LNCaP clone FGC (cell line): ENCODE results near the gene CACNG7.

ENCODE experiments used
- DNase-seq: peaks from one replicate; pipeline ENCODE4 v3.0.0-alpha.2; 2011; ENCODE audit warnings: low read depth
- H3K4me3 ChIP-seq: 2 replicates; pipeline ENCODE4 v1.5.1; 2011; ENCODE audit warnings: mild to moderate bottlenecking, low read depth, low read length, control low read depth
- TF ChIP-seq, protein P1 (sequence below): IDR thresholded peaks from 2 replicates; pipeline ENCODE4 v1.5.1; 2012; ENCODE audit warnings: mild to moderate bottlenecking; ENCODE audit not compliant: control insufficient read depth, insufficient read depth; ENCODE audit errors: extremely low read depth

The CACNG7 gene

DNA sequence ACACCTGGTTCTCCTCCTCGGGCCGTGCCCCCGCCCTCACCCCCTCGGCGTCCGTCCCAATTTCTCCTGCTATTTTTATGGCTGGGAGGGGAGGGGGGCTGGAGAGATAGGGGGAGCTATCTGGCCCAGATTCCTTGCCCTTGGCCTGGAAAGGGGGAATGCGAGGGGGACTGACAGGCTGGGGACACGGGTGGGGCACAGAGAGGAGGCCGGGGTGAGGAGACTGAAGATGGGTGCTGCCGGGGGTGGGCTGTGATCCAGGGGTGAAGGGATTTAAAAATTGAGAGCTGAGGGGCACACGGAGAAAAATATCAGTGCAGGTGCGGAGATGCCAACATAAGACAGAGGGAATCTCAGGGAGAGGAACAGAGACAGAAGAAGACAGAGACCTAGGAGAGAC, 24.8 kb upstream of the CACNG7 start:
- TF ChIP-seq, protein P1, sequence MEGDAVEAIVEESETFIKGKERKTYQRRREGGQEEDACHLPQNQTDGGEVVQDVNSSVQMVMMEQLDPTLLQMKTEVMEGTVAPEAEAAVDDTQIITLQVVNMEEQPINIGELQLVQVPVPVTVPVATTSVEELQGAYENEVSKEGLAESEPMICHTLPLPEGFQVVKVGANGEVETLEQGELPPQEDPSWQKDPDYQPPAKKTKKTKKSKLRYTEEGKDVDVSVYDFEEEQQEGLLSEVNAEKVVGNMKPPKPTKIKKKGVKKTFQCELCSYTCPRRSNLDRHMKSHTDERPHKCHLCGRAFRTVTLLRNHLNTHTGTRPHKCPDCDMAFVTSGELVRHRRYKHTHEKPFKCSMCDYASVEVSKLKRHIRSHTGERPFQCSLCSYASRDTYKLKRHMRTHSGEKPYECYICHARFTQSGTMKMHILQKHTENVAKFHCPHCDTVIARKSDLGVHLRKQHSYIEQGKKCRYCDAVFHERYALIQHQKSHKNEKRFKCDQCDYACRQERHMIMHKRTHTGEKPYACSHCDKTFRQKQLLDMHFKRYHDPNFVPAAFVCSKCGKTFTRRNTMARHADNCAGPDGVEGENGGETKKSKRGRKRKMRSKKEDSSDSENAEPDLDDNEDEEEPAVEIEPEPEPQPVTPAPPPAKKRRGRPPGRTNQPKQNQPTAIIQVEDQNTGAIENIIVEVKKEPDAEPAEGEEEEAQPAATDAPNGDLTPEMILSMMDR = no peak
- H3K4me3 ChIP-seq = no peak overlapping the region
- no peak for DNase-seq

DNA sequence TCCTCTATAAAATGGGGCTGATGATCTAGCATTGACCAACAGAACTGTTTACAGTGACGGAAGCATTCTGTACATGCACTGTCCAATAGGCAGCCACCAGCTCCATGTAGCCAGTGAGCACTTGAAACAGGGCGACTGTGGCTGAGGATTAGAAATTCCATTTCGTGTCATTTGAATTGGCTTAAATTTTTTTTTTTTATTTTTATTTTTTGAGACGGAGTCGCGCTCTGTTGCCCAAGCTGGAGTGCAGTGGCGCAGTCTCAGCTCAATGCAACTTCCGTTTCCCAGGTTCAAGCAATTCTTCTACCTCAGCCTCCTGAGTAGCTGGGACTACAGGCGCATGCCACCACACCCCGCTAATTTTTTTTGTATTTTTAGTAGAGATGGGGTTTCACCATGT, 24.0 kb upstream of the CACNG7 start:
- H3K4me3 ChIP-seq = no peak overlapping the region
- TF ChIP-seq, protein P1 = no peak
- no peak for DNase-seq

DNA sequence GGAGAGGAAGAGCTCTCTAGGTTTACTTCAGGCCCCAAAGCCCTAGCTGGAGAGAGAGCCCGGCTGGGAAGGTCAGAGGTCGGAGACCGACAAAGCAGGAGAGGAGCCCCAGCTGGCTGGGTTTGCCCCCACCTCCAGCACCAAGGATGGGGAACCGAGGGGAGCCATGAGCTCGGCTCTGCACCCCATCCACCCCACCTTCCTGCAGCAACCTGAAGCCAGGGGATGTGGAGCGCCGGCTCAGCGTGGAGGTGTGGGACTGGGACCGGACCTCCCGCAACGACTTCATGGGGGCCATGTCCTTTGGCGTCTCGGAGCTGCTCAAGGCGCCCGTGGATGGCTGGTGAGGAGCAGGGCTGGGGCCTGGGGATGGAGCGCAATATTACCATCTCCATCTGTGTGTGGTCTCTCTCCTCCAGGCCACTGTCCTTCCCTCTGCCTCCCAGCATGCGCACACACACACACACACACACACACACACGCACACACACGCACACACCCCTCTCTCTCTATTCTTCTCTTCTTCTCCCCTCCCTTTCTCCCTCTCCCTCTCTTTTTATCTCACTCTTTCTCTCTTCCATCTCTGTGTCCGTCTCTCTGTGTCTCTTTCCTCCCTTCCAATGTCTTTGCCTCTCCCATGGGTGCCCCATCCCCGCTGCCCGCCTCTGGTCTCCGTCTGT, 16.6 kb upstream of the CACNG7 start:
- no peak for DNase-seq
- TF ChIP-seq, protein P1 = no peak
- no peak overlapping the region for H3K4me3 ChIP-seq

DNA sequence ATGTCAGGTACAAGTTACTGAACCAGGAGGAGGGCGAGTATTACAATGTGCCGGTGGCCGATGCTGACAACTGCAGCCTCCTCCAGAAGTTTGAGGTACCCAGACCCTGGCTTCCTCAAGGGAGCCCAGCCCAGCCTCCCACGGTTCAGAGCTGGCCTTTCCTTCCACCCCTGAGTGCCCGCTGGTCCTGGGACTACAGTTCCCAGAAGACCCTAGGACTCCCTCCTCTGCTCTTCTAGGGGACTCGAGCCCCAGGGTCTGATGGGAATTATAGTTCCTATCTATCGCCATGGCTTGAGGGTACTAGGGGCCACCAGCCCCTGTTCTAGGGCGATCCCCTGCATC, 16.1 kb upstream of the CACNG7 start:
- no peak for DNase-seq
- TF ChIP-seq, protein P1 = no peak
- H3K4me3 ChIP-seq = no peak overlapping the region

DNA sequence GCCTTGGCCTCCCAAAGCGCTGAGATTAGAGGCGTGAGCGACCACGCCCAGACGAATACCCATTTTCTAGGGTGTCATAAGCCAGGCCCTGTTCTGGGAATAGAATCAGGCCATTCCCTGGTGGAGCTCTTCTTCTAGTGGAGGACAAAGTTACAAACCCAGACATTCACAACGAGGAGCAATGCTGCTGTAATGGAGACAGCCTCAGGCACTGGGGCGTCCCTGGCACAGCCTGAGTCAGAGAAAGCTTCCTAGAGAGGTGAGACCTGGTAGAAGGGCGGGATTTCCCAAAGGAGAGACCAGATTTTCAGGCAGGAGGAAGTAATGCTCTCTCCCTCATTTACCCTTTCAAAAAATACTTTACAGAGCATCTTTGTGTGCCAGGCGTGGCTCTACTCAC, 14.4 kb upstream of the CACNG7 start:
- no peak overlapping the region for H3K4me3 ChIP-seq
- no peak for DNase-seq
- TF ChIP-seq, protein P1 = no peak

DNA sequence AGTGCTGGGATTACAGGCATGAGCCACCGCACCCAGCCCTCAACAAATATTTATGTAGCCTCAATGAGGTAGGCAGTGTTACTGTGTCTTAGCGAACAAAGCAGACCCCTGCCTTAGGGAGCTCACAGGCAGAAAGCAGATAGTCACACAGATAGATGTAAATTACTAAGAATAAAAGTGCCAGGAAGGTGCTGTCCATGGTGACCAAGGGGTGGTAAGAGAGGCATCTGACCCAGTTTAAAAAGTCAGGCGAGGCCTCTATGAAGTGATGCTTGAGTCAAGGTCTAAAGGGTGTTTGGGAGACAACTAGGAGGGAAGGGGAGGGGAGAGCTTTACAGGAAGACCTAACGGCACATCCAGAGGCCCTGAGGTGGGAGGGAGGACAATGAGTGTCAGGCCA, 12.4 kb upstream of the CACNG7 start:
- no peak overlapping the region for H3K4me3 ChIP-seq
- no peak for DNase-seq
- TF ChIP-seq, protein P1 = no peak

DNA sequence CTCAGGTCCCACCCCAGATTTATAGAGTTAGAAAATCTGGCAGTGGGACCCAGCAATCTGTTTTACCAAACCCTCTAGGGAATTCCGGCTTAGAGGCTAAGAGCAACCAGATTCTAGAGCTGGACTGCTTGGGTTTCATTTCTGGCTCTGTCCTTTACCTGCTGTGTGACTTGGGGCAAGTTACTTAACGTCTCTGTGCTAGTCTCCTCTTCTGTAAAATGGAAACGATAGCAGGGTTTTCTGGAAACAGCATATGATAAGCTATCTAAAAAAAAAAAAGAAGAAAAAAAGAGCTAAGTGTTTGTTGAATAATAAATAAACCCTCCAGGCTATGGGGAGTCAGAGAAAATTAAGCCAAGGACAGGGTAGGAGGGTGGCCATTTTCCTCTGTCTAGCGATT, 11.6 kb upstream of the CACNG7 start:
- TF ChIP-seq, protein P1 = no peak
- DNase-seq = no peak

More for the DNA sequence above, 11.6 kb upstream of the CACNG7 start:
- H3K4me3 ChIP-seq = no peak overlapping the region
